T-helper 1 cell (primary cell): ENCODE data around the gene MAP4K5.

Experiments
- DNase-seq, 5 donors: peaks; one replicate each; pipeline ENCODE4 v3.0.0-alpha.2; 2012 to 2020

MAP4K5 gene

GRCh38 chr14:50475460-50475859, 56.9 kb downstream of the MAP4K5 start:
- DNase-seq = no peak

GRCh38 chr14:50471838-50472465, 60.4 kb downstream of the MAP4K5 start:
- DNase-seq = no peak

- DNase-seq = no peak
Measured at GRCh38 chr14:50469982-50470381, 62.4 kb downstream of the MAP4K5 start.

DNA sequence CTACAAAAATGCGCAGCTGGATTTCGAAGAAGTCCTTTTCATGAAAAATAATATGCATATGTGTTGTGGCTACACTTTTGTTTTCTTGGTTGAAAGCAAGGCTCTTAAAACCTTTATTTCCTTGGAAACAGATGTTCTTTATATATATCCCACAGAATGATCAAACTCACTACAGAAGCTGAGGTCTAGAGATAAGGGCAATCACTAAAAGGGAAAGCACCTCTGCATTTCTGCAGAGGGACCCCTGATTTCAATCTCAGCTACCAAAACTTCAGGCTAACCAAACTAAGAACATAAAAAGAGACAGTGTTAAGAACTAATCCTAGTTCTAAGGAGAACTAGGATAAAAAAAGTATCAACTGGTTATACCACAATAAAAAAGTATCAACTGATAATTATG, 70.3 kb downstream of the MAP4K5 start:
- DNase-seq = no peak

DNA sequence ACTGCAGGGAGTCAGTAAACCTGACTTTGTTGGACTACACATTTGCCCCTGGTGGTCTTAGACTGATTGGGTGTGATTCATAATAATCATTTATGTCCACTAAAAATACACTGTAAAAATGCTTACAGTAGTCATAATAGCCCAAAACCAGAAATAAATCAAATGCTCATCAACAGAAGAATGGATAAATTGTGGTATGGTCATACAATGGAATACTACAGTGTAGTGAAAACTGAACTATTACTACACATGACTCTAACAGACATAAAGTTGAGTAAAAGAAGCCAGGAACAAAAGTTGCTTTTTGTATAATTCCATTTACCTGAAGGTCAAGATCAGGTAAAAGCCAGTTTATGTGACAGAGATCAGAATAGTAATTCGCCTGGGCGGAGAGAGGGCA, 78.5 kb downstream of the MAP4K5 start:
- DNase-seq = no peak

- no peak for DNase-seq
Measured at GRCh38 chr14:50452979-50453705, 79.2 kb downstream of the MAP4K5 start.

DNA sequence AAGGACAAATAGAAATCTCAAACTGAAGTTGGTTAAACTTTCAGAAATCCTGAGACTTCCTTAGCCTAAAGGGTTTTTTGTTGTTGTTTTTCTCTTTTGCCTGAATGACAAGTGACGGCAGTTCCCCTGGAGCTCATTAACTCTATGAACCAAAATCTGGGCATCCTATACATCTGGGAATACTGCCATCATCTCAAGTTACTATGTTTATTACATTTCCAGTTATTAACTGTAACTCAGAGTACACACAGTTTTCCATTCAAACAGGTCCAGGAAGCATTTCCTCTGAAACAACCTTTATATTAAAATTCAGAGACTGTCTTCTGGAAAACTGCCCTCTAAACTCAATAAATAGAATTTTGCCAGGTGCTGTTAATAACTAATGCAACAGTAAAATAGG, 80.1 kb downstream of the MAP4K5 start:
- DNase-seq = no peak

GRCh38 chr14:50451854-50452253, 80.5 kb downstream of the MAP4K5 start:
- DNase-seq = no peak

- DNase-seq = no peak
Measured at GRCh38 chr14:50447461-50447860, 84.9 kb downstream of the MAP4K5 start.

- DNase-seq = no peak
Measured at GRCh38 chr14:50434528-50434927, 97.8 kb downstream of the MAP4K5 start.

GRCh38 chr14:50432131-50432530, 100.2 kb downstream of the MAP4K5 start:
- DNase-seq = no peak

DNA sequence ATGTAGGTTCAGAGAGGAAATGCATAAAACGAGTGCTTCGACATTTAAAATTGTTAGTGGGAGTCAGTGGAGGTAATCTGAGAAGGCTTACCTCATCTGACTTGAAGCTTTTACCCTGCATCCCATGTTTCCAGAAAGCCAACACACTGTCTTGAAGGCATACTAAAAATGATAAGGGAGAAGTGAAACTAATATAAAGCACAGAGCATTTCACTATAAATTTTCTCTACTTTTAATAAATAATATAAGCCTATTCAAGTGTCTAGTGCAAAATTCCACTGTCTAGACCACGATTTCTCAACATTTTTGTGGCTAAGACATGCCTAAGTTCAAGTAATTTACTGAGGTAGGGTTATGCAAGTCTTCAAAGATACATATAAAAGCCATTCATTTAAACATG, 106.6 kb downstream of the MAP4K5 start:
- DNase-seq = no peak

DNA sequence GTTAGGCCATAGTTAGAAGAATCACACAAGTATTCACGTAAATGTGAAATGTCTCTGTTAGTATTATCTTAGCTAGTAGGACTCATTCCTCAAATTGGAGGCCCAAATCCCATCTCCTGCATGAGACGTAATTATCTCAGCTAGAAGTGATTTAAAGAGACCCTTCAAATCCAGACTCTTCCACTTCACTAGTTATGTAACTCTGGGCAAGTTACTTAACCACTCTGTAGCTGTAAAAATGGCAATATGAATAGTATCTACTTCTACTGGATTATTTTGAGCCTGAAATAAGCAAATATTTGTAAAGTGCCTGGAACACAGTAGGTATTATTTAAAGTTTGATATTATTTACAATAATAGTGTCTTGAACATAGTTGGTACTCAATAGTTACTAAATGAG, 107.3 kb downstream of the MAP4K5 start:
- DNase-seq = no peak

DNA sequence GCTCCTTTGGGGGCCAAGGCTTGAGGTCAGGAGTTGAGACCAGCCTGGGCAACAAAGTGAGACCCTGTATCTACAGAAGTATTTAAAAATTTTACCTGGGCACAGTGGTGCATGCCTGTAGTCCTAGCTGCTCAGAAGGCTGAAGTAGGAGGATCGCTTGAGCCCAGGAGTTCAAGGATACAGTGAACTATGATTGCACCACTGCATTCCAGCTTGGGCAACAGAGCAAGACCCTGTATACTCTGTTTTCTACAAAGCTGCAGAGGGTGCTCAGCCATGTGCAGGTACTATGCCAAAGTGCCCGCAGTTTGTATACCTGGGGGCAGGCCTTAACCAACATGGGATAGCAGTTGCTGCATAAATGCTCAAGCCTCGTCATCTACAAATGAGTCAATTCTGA, 108.8 kb downstream of the MAP4K5 start:
- no peak for DNase-seq

DNA sequence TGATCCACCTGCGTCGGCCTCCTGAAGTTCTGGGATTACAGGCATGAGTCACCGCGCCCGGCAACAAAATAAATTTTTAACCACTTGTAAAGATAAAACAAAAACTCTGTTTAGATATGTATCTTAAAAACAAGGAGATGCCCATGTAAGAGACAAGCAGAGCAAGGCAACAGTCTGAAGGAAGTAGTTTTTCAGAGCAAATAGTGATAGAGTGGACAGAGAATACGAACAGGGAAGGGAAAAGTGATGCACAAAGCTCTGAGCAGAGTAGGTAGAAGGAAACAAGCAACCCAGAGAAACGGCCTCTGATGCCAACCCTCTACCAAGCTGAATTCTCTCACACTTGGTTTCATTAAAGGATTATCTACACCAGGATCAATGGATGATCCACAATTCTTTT, 110.9 kb downstream of the MAP4K5 start:
- no peak for DNase-seq

DNA sequence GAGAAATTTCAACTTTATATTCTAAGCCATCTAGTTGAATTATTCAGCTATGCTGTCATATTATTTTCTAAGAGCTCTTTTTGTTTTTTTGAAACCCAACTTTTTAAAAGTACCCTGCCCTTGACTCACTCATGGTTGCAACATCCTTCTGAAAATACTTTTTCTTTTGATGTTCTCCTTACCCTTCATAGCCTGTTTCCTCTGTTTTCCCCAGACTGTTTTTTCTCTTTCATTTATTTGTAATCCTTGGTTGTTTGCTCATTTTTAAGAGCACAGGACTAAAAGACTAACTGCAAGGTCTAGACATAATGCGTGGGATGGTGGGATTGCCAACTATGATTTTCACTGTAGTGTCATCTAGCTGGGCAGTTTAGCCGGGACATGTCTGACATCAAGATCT, 114.5 kb downstream of the MAP4K5 start:
- DNase-seq = no peak

DNA sequence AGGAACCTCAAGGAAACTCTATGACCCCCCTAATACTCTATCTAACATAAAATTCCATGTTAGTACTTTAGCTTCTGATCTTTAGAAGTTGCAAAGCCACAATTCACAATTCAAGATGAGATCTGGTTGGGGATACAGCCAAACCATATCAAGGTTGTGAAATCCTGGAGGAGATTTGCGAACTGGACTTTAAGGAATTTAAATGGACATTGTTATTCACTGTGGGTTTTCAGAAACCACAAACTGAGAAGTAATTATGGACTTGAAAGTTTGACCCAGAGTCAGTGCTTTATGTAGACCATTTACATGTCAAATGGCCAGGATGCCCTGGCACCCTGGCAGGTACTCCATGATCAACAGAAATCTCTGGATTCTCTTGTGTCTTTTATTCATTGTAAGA, 121.4 kb downstream of the MAP4K5 start:
- no peak for DNase-seq

- DNase-seq = no peak
Measured at GRCh38 chr14:50410071-50410470, 122.3 kb downstream of the MAP4K5 start.

DNA sequence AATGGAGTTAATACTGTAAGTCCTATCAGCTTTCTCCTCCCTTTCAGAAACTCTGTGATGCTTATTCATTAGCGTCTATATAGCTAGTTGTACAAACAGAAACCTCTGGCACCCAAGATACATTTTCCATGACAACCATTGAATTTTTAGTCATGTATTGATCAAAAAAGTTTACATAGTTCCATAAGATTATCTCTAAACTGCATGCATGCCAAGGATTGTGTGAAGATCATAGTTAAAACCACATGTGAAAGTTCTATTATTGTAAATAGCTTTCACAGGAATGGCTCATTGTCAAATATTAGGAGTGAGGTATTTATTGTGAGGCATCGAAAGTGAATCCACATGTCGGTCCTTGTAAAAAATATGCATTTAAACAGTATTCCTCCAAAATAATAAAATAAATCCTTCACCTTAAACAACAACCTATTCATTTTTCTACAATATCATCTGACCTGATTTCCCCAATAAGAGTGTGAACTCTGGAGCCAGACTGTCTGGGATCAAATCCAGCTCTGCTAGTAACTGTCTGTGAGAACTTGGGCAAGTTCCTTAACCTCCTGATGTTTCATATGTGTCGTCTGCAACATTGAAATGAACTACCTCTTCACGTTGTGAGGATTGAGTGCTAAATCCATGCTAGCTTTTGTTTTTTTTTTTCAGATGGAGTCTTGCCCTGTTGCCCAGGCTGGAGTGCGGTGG, 125.1 kb downstream of the MAP4K5 start:
- no peak for DNase-seq

- no peak for DNase-seq
Measured at GRCh38 chr14:50403419-50403818, 128.9 kb downstream of the MAP4K5 start.

DNA sequence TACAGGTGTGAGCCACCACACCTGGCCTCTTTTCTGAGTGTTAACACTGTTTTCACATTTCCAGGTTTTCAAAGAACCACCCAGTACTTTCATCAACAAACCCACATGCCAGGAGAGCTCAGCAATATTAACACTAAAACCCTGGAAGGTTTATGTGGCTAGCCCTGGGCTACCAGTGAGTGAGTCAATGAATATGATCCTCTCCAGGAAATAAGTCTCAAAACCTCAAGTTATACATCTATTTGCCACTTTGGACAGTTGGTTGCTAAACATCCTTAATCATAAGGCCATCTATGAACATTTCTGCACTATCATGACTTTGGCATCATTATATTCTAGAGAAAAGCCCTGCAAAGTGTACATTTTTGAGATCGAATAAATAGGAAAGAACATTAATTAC, 129.4 kb downstream of the MAP4K5 start:
- no peak for DNase-seq

DNA sequence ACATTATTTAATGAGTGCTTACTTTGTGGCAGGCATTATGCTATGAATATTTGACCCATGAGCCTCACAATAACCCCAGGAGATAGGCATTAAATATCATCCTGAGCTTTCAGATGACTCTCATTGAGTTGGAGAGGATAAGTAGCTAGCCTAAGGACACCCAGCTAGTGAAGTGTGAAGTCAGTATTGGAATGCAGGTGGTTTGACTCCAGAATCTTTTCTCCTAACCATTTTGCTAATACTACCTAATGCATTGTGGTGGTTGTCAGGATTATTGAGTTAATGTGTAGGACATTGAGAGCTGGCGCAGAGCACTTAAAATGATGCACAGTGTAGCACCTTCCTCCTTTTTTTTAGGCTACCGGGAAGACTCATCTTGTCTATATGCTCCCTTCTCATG, 131.9 kb downstream of the MAP4K5 start:
- DNase-seq = no peak

GRCh38 chr14:50399251-50400032, 132.9 kb downstream of the MAP4K5 start:
- no peak for DNase-seq
